Measurements from ENCODE around the gene POLR1A.

The POLR1A gene

GRCh38 chr2:86124683-86125082, 19.0 kb upstream of the POLR1A start:
- Histone ChIP-seq H3K36me3 (ENCODE audit: insufficient read depth, low read length) (peaks cover 97% of the 10 kb centered on the region), H2AFZ (ENCODE audit: low read depth, low read length) (no peak overlapping the region), H3K27me3 (ENCODE audit: insufficient read depth, low read length) (no peaks in the 10 kb centered on the region), H3K4me1 (ENCODE audit: insufficient read depth, low read length) (no peaks in the 10 kb centered on the region), H3K4me3 (ENCODE audit: low read length) (no peak overlapping the region), H3K9me3 (ENCODE audit: low read length) (no peaks in the 10 kb centered on the region)

- Histone ChIP-seq H3K4me1 (ENCODE audit: insufficient read depth, low read length) (no peaks in the 10 kb centered on the region), H2AFZ (ENCODE audit: low read depth, low read length) (no peak overlapping the region), H3K36me3 (ENCODE audit: insufficient read depth, low read length) (peaks cover 97% of the 10 kb centered on the region), H3K9me3 (ENCODE audit: low read length) (no peaks in the 10 kb centered on the region), H3K27me3 (ENCODE audit: insufficient read depth, low read length) (no peaks in the 10 kb centered on the region), H3K4me3 (ENCODE audit: low read length) (no peak overlapping the region)
Observed at GRCh38 chr2:86123328-86123925, 17.7 kb upstream of the POLR1A start.

- Histone ChIP-seq H2AFZ (ENCODE audit: low read depth, low read length) (no peak overlapping the region), H3K4me3 (ENCODE audit: low read length) (no peak overlapping the region), H3K36me3 (ENCODE audit: insufficient read depth, low read length) (peaks cover 93% of the 10 kb centered on the region), H3K27me3 (ENCODE audit: insufficient read depth, low read length) (no peaks in the 10 kb centered on the region), H3K9me3 (ENCODE audit: low read length) (no peaks in the 10 kb centered on the region), H3K4me1 (ENCODE audit: insufficient read depth, low read length) (peaks cover 4% of the 10 kb centered on the region)
Observed at GRCh38 chr2:86118130-86118529, 12.4 kb upstream of the POLR1A start.

GRCh38 chr2:86107031-86107430, 1.3 kb upstream of the POLR1A start:
- H2AFZ ChIP-seq (ENCODE audit: low read depth, low read length), result no peak overlapping the region
- no peaks in the 10 kb centered on the region for H3K27me3 ChIP-seq (ENCODE audit: insufficient read depth, low read length)
- peaks cover 39% of the 10 kb centered on the region for H3K36me3 ChIP-seq (ENCODE audit: insufficient read depth, low read length)
- H3K4me3 ChIP-seq (ENCODE audit: low read length), result peak overlapping the region; percentile 76
- H3K4me1 ChIP-seq (ENCODE audit: insufficient read depth, low read length), result peaks cover 19% of the 10 kb centered on the region
- H3K9me3 ChIP-seq (ENCODE audit: low read length), result no peaks in the 10 kb centered on the region

- Histone ChIP-seq H3K4me1 (ENCODE audit: insufficient read depth, low read length) (peaks cover 19% of the 10 kb centered on the region), H3K4me3 (ENCODE audit: low read length) (peak within 1 kb of the TSS; percentile 76), H3K27me3 (ENCODE audit: insufficient read depth, low read length) (no peaks in the 10 kb centered on the region), H3K36me3 (ENCODE audit: insufficient read depth, low read length) (peaks cover 41% of the 10 kb centered on the region), H2AFZ (ENCODE audit: low read depth, low read length) (peak within 1 kb of the TSS; percentile 68), H3K9me3 (ENCODE audit: low read length) (no peaks in the 10 kb centered on the region)
Observed at GRCh38 chr2:86105969-86106945, 571 bp upstream of the POLR1A start, which contains the start of gene PTCD3. Gene PTCD3 (plus strand): TSS chr2:86106235. CDS start chr2:86106248, 13 bp downstream.

- peaks cover 3% of the 10 kb centered on the region for H3K9me3 ChIP-seq (ENCODE audit: low read length)
Observed at GRCh38 chr2:86102157-86102556, 3.5 kb downstream of the POLR1A start.

GRCh38 chr2:86097913-86098312, 7.8 kb downstream of the POLR1A start:
- peaks cover 3% of the 10 kb centered on the region for H3K9me3 ChIP-seq (ENCODE audit: low read length)
- H3K4me1 ChIP-seq (ENCODE audit: insufficient read depth, low read length), result no peaks in the 10 kb centered on the region
- H3K4me3 ChIP-seq (ENCODE audit: low read length), result no peak overlapping the region
- H2AFZ ChIP-seq (ENCODE audit: low read depth, low read length), result no peak overlapping the region
- H3K36me3 ChIP-seq (ENCODE audit: insufficient read depth, low read length), result peaks cover 80% of the 10 kb centered on the region
- H3K27me3 ChIP-seq (ENCODE audit: insufficient read depth, low read length), result no peaks in the 10 kb centered on the region

More at GRCh38 chr2:86102157-86102556, 3.5 kb downstream of the POLR1A start:
- H3K4me1 ChIP-seq (ENCODE audit: insufficient read depth, low read length), result peaks cover 12% of the 10 kb centered on the region
- H2AFZ ChIP-seq (ENCODE audit: low read depth, low read length), result no peak overlapping the region
- no peak overlapping the region for H3K4me3 ChIP-seq (ENCODE audit: low read length)
- peaks cover 57% of the 10 kb centered on the region for H3K36me3 ChIP-seq (ENCODE audit: insufficient read depth, low read length)
- H3K27me3 ChIP-seq (ENCODE audit: insufficient read depth, low read length), result no peaks in the 10 kb centered on the region

GRCh38 chr2:86097114-86097896, 8.4 kb downstream of the POLR1A start:
- H3K36me3 ChIP-seq (ENCODE audit: insufficient read depth, low read length), result peaks cover 79% of the 10 kb centered on the region
- H3K9me3 ChIP-seq (ENCODE audit: low read length), result peaks cover 3% of the 10 kb centered on the region
- H3K4me1 ChIP-seq (ENCODE audit: insufficient read depth, low read length), result no peaks in the 10 kb centered on the region
- H2AFZ ChIP-seq (ENCODE audit: low read depth, low read length), result no peak overlapping the region
- H3K27me3 ChIP-seq (ENCODE audit: insufficient read depth, low read length), result no peaks in the 10 kb centered on the region
- no peak overlapping the region for H3K4me3 ChIP-seq (ENCODE audit: low read length)

GRCh38 chr2:86094229-86094628, 11.5 kb downstream of the POLR1A start:
- H3K4me3 ChIP-seq (ENCODE audit: low read length), result no peak overlapping the region
- H2AFZ ChIP-seq (ENCODE audit: low read depth, low read length), result no peak overlapping the region
- peaks cover 3% of the 10 kb centered on the region for H3K9me3 ChIP-seq (ENCODE audit: low read length)
- no peaks in the 10 kb centered on the region for H3K4me1 ChIP-seq (ENCODE audit: insufficient read depth, low read length)
- peaks cover 71% of the 10 kb centered on the region for H3K36me3 ChIP-seq (ENCODE audit: insufficient read depth, low read length)
- H3K27me3 ChIP-seq (ENCODE audit: insufficient read depth, low read length), result no peaks in the 10 kb centered on the region

- Histone ChIP-seq H2AFZ (ENCODE audit: low read depth, low read length) (no peak overlapping the region), H3K4me3 (ENCODE audit: low read length) (no peak overlapping the region), H3K36me3 (ENCODE audit: insufficient read depth, low read length) (peaks cover 70% of the 10 kb centered on the region), H3K9me3 (ENCODE audit: low read length) (no peaks in the 10 kb centered on the region), H3K4me1 (ENCODE audit: insufficient read depth, low read length) (no peaks in the 10 kb centered on the region), H3K27me3 (ENCODE audit: insufficient read depth, low read length) (no peaks in the 10 kb centered on the region)
Observed at GRCh38 chr2:86087936-86088850, 17.5 kb downstream of the POLR1A start.

GRCh38 chr2:86082756-86083155, 22.9 kb downstream of the POLR1A start:
- Histone ChIP-seq H3K36me3 (ENCODE audit: insufficient read depth, low read length) (peaks cover 79% of the 10 kb centered on the region), H3K4me1 (ENCODE audit: insufficient read depth, low read length) (no peaks in the 10 kb centered on the region), H3K27me3 (ENCODE audit: insufficient read depth, low read length) (no peaks in the 10 kb centered on the region), H3K4me3 (ENCODE audit: low read length) (no peak overlapping the region), H2AFZ (ENCODE audit: low read depth, low read length) (no peak overlapping the region), H3K9me3 (ENCODE audit: low read length) (no peaks in the 10 kb centered on the region)

GRCh38 chr2:86081724-86082123, 24.0 kb downstream of the POLR1A start:
- H3K9me3 ChIP-seq (ENCODE audit: low read length), result no peaks in the 10 kb centered on the region
- H3K4me1 ChIP-seq (ENCODE audit: insufficient read depth, low read length), result no peaks in the 10 kb centered on the region
- H2AFZ ChIP-seq (ENCODE audit: low read depth, low read length), result no peak overlapping the region
- no peaks in the 10 kb centered on the region for H3K27me3 ChIP-seq (ENCODE audit: insufficient read depth, low read length)
- no peak overlapping the region for H3K4me3 ChIP-seq (ENCODE audit: low read length)
- peaks cover 79% of the 10 kb centered on the region for H3K36me3 ChIP-seq (ENCODE audit: insufficient read depth, low read length)
